Spleen (tissue), 7 donors: ENCODE data around the gene LSAMP.

ENCODE experiments used
- POLR2A ChIP-seq, 3 donors: fragments of 450-650 bp; IDR thresholded peaks; one replicate each; pipeline ENCODE4 v1.5.1; 2017; ENCODE audit warnings: antibody characterized with exemption in 3 of 3, mild to moderate bottlenecking in 1 of 3
- TF ChIP-seq, protein P1 (sequence below), 11 experiments: fragments of 200-600 bp in 7 of 11; fragments of 450-650 bp in 4 of 11; sonication (generic) in 4 of 11; IDR thresholded peaks in 8 of 11; conservative IDR thresholded peaks in 3 of 11; 1 replicate in 7 of 11; 2 replicates in 4 of 11; pipeline versions ENCODE4 v1.4.0 to v1.8.0; 2016 to 2021; ENCODE audit warnings: antibody characterized with exemption in 11 of 11, inconsistent platforms in 4 of 11, mild to moderate bottlenecking in 1 of 11
- donor health status: DM: no; HTN: no; CAD: no; lungs with moderate emphysema.
- donor health status: DM: no; HTN: no; CAD: no.
- donor health status: DM: no; HTN: no; CAD: no.

DNA sequence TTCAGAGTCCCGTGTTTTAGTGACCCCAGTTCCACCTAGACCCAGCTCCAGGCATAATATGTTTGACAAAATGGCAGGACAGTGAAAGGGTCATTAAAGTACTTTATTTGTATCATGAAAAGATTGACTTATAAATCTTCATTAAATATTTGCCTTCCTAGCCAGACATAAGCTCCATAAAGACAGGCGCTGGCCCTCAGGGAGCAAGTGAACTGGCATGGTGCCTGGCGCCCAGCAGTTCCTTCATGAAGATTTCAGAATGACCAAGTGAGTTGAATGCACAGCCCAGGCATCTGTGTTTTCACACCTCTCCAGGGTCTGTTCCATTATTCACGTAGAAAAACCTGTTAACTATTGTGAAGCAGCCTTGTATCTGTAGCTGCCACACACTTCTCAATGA lies 655.8 kb downstream of the LSAMP start:
- no peak for TF ChIP-seq POLR2A (IDR thresholded peaks at IDR 0.05)
- TF ChIP-seq, protein P1, sequence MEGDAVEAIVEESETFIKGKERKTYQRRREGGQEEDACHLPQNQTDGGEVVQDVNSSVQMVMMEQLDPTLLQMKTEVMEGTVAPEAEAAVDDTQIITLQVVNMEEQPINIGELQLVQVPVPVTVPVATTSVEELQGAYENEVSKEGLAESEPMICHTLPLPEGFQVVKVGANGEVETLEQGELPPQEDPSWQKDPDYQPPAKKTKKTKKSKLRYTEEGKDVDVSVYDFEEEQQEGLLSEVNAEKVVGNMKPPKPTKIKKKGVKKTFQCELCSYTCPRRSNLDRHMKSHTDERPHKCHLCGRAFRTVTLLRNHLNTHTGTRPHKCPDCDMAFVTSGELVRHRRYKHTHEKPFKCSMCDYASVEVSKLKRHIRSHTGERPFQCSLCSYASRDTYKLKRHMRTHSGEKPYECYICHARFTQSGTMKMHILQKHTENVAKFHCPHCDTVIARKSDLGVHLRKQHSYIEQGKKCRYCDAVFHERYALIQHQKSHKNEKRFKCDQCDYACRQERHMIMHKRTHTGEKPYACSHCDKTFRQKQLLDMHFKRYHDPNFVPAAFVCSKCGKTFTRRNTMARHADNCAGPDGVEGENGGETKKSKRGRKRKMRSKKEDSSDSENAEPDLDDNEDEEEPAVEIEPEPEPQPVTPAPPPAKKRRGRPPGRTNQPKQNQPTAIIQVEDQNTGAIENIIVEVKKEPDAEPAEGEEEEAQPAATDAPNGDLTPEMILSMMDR (IDR thresholded peaks at IDR 0.05 in 8 of 11, conservative IDR thresholded peaks at IDR 0.05 in 3 of 11) = no peak
